Measurements from ENCODE around the gene JPH4.

Gene JPH4

DNA sequence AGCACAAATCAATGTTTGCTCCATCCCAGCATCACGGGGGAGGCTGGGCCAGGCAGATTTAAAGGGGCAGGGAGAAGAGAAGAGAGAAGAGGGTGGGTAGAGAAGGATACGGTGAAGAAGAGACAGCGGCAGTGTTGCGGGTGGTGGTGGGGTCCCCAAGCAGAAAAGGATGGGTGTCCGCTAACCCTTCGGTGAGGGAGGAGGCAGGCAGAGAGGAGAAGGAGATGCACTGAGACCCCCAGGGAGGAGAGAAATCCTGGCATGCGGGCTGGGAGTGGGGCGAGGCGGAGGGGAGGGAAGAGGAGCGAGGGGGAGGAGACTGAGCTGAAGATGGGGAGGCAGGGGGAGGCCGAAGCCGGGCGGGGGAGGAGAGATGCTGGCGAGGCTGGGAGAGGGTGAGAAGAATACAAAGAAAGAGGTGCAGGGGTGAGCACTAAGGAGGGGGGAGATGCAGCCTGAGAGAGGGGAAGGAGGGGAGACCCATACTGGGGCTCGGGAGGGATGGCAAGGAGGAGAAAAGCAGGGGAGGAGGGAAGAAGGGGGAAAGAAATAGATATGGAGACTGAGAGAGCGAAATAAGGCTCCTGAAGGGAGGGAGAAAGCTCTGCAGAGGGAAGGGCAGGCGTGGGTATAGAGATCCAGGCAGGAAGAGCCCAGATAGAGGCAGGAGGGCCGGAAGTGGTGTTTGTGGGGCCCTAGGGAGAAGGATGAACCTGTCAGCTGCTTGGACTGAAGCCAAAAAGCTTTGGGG lies at the start of gene JPH4:
TSS of gene JPH4 (minus strand) at position 231 of the 751 bp plus-strand sequence. CDS start 1,337 bp downstream, outside the sequence.
- H3K27me3 ChIP-seq (ENCODE audit: control insufficient read depth in 1 of 2, insufficient read depth in 2 of 2, low read length in 2 of 2) = peaks cover 9 to 52% of the 10 kb centered on the region in 2 donors
- no peaks in the 10 kb centered on the region for H3K4me1 ChIP-seq (ENCODE audit: insufficient read depth, low read length)
- H3K9ac ChIP-seq (ENCODE audit: low read length) = no peak within 1 kb of the TSS
- no peaks in the 10 kb centered on the region for H3K9me3 ChIP-seq (ENCODE audit: low read length)
- no peak within 1 kb of the TSS for H3K4me3 ChIP-seq (ENCODE audit: low read depth in 1 of 2, low read length in 2 of 2)
- H3K27ac ChIP-seq (ENCODE audit: low read depth, low read length) = no peak within 1 kb of the TSS
- no peaks in the 10 kb centered on the region for H3K36me3 ChIP-seq (ENCODE audit: insufficient read depth, low read length)

DNA sequence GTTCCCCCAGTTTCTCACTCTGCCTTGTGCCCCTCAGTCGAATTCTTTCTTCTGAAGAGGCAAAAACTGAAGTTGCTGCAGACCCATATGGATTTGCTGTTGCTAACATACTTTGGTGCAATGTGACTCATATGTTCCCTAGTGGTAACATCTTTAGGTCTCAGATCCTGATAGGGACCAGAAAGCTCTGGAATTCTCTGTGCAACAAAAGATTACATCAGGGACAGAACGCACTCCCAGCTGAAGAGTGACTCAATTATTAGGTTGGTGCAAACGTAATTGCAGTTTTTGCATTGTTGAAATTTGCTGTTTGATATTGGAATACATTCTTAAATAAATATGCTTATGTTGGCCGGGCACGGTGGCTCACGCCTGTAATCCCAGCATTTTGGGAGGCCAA lies 49.4 kb upstream of the JPH4 start:
- Histone ChIP-seq H3K9ac (ENCODE audit: low read length) (no peak overlapping the region), H3K27me3 (ENCODE audit: control insufficient read depth in 1 of 2, insufficient read depth in 2 of 2, low read length in 2 of 2) (no peaks in the 10 kb centered on the region), H3K4me3 (ENCODE audit: low read depth in 1 of 2, low read length in 2 of 2) (no peak overlapping the region), H3K36me3 (ENCODE audit: insufficient read depth, low read length) (no peaks in the 10 kb centered on the region), H3K27ac (ENCODE audit: low read depth, low read length) (no peak overlapping the region), H3K9me3 (ENCODE audit: low read length) (no peaks in the 10 kb centered on the region), H3K4me1 (ENCODE audit: insufficient read depth, low read length) (peaks cover 13% of the 10 kb centered on the region)

DNA sequence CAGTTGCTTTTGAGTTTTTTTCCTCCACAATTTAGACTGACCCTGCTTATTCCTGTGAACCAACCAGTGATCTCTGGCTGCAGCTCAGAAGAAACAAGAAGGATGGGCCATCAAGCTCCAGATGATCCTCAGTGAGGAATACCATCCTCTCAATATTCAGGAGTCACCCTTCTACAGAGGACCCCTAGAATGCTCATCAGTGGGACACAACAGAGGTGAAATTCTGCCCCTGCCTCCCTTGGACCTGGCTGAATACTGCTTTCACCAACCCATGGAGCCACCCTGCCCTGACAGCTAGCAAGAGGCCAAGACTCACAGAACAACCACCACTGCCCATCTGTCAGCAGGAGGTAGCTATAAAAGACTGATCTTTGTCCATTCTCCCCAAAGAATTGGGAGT lies 48.4 kb upstream of the JPH4 start:
- Histone ChIP-seq H3K4me3 (ENCODE audit: low read depth in 1 of 2, low read length in 2 of 2) (no peak overlapping the region), H3K36me3 (ENCODE audit: insufficient read depth, low read length) (no peaks in the 10 kb centered on the region), H3K9me3 (ENCODE audit: low read length) (no peaks in the 10 kb centered on the region), H3K27ac (ENCODE audit: low read depth, low read length) (no peak overlapping the region), H3K9ac (ENCODE audit: low read length) (no peak overlapping the region), H3K4me1 (ENCODE audit: insufficient read depth, low read length) (peaks cover 6% of the 10 kb centered on the region), H3K27me3 (ENCODE audit: control insufficient read depth in 1 of 2, insufficient read depth in 2 of 2, low read length in 2 of 2) (no peaks in the 10 kb centered on the region)

DNA sequence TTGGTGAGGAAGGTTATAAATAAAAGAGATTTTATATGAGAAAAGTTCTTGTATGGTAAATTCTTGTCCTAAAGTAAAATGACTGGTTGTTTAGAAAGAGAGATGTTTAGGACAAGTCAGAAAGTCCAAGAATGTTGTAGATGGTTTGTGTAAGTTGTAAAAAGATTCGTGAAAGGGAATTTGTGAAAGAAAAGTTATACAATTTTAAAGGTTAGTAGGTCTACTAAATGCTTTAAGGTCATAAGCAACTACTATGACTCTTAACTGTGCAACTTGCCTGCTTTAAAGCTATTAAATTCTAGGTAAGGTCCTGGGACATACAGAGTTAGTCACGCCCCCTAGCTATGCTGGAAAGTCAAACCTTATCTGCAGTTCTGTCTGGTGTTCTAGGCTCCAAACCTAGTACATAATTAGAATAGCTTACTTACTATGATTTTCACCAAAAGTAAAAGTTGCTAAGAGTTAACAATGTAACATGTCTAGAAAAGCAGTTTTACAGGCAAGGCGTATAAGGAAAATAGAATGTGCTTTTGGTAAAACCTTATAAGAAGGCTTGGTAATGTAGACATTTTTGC lies 46.3 kb upstream of the JPH4 start:
- no peak overlapping the region for H3K27ac ChIP-seq (ENCODE audit: low read depth, low read length)
- no peak overlapping the region for H3K4me3 ChIP-seq (ENCODE audit: low read depth in 1 of 2, low read length in 2 of 2)
- H3K9ac ChIP-seq (ENCODE audit: low read length) = no peak overlapping the region
- no peaks in the 10 kb centered on the region for H3K27me3 ChIP-seq (ENCODE audit: control insufficient read depth in 1 of 2, insufficient read depth in 2 of 2, low read length in 2 of 2)
- no peaks in the 10 kb centered on the region for H3K36me3 ChIP-seq (ENCODE audit: insufficient read depth, low read length)
- H3K4me1 ChIP-seq (ENCODE audit: insufficient read depth, low read length) = no peaks in the 10 kb centered on the region
- H3K9me3 ChIP-seq (ENCODE audit: low read length) = no peaks in the 10 kb centered on the region

DNA sequence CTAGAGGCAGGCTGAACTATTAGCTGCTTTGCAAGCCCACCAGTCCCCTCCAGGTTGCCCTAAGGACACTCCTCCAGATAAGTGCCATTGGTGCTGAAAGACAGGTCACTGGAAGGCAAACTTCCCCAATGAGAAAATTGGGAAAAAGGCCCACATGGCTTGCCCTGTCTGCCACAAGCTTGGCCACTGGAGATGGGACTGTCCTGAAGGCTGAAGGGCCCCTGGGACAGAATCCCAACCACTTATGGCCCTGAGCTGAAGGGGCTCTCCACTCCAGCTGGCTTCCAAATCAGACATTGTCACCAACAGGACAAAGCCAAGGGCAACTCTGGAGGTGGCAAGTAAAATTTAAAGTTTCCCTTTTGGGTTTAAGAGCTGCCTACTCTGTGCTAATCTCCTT lies 45.4 kb upstream of the JPH4 start:
- H3K9me3 ChIP-seq (ENCODE audit: low read length) = no peaks in the 10 kb centered on the region
- no peak overlapping the region for H3K27ac ChIP-seq (ENCODE audit: low read depth, low read length)
- no peaks in the 10 kb centered on the region for H3K36me3 ChIP-seq (ENCODE audit: insufficient read depth, low read length)
- H3K4me3 ChIP-seq (ENCODE audit: low read depth in 1 of 2, low read length in 2 of 2) = no peak overlapping the region
- no peaks in the 10 kb centered on the region for H3K27me3 ChIP-seq (ENCODE audit: control insufficient read depth in 1 of 2, insufficient read depth in 2 of 2, low read length in 2 of 2)
- no peak overlapping the region for H3K9ac ChIP-seq (ENCODE audit: low read length)
- H3K4me1 ChIP-seq (ENCODE audit: insufficient read depth, low read length) = no peaks in the 10 kb centered on the region

DNA sequence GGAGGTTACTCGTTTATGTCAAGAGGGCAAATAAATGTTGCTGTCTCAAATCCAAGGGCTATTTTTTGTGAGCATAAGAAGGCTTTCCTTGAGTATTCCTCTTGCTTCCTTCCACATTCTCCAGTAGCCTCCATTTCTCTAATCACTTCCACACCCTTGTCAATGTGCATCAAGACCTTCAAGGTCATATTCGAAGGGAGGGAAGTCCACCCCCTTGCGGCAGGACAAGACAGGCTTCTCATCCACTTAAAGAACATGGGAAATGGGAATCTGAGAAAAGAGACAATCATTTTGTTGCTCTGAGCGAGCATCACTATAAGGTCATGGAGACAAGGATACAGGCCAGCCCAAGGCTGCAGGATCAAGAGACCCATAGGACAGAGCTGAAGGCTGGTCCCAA lies 44.4 kb upstream of the JPH4 start:
- Histone ChIP-seq H3K36me3 (ENCODE audit: insufficient read depth, low read length) (no peaks in the 10 kb centered on the region), H3K4me3 (ENCODE audit: low read depth in 1 of 2, low read length in 2 of 2) (no peak overlapping the region), H3K9me3 (ENCODE audit: low read length) (no peaks in the 10 kb centered on the region), H3K4me1 (ENCODE audit: insufficient read depth, low read length) (no peaks in the 10 kb centered on the region), H3K27ac (ENCODE audit: low read depth, low read length) (no peak overlapping the region), H3K27me3 (ENCODE audit: control insufficient read depth in 1 of 2, insufficient read depth in 2 of 2, low read length in 2 of 2) (no peaks in the 10 kb centered on the region), H3K9ac (ENCODE audit: low read length) (no peak overlapping the region)

DNA sequence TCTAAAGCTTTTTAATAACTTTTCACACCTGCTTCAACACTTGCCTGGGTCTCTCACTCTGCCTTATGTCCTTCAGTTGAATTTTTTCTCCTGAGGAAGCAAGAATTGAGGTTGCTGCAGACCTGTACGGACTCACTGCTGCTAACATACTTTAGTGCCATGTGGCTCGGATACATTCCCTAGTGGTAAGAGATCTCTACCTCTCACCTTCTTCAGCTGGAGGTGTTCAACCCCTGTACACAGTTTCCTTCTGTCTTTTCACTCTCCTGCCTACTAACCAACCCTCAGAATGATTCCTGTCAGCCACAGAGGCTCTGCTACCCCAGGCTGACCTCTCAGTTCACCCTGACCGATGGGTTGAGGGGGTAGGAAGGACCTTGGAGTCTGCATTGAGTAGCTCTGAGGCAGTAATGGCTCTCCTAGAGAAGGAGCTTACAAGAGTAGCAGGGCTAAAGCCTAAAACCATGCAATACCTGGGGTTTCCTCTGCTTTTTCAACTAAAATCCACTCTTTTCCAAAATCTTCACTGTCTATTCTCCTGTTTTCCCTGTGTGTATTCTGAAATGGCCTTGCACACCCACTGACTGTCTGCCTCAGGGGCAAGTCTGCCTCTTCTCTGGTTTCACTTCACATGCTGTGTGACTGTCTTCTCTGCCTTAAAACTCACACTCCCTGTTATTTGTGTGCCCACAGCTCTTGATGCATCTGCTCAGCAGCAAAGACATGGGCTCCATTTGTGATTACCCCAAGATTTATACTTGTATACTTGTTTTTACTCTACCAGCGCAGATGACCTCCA lies 43.5 kb upstream of the JPH4 start:
- H3K4me3 ChIP-seq (ENCODE audit: low read depth in 1 of 2, low read length in 2 of 2) = no peak overlapping the region
- no peaks in the 10 kb centered on the region for H3K4me1 ChIP-seq (ENCODE audit: insufficient read depth, low read length)
- H3K9ac ChIP-seq (ENCODE audit: low read length) = no peak overlapping the region
- H3K36me3 ChIP-seq (ENCODE audit: insufficient read depth, low read length) = no peaks in the 10 kb centered on the region
- no peak overlapping the region for H3K27ac ChIP-seq (ENCODE audit: low read depth, low read length)
- no peaks in the 10 kb centered on the region for H3K27me3 ChIP-seq (ENCODE audit: control insufficient read depth in 1 of 2, insufficient read depth in 2 of 2, low read length in 2 of 2)
- H3K9me3 ChIP-seq (ENCODE audit: low read length) = no peaks in the 10 kb centered on the region

DNA sequence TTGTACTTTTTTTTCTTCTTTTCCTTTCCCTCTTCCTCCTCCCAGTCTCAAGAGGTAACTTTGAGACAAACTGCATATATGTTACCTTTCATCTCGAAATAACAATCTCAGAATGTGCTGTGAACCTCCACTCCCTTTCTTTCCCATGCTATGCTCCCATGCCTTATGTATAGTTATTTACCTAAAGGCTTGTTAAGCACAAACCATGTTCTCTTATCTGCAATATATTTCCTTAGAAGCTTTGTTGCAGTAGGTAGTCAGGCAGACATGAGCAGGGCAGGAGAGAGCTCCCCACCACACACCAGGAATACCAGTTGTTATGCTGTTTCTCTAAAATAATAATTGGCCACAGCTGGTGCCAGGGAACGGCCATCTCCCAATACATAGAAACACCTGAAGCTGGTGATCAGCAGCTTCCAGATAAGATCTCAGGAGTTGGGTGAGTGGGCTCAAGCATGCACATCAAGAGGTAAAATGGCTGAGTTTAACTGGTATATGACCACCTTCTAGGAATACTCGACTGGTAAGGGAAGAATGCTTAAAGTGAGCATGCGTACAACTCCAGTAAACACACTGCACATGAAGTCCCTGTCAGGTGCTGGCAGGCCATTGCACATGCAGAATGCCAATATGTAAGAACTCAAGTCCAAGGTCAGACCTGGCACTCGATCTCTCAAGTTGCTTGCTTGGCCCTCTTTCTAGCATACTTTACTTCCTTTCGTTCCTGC lies 42.8 kb upstream of the JPH4 start:
- no peak overlapping the region for H3K27ac ChIP-seq (ENCODE audit: low read depth, low read length)
- no peaks in the 10 kb centered on the region for H3K4me1 ChIP-seq (ENCODE audit: insufficient read depth, low read length)

DNA sequence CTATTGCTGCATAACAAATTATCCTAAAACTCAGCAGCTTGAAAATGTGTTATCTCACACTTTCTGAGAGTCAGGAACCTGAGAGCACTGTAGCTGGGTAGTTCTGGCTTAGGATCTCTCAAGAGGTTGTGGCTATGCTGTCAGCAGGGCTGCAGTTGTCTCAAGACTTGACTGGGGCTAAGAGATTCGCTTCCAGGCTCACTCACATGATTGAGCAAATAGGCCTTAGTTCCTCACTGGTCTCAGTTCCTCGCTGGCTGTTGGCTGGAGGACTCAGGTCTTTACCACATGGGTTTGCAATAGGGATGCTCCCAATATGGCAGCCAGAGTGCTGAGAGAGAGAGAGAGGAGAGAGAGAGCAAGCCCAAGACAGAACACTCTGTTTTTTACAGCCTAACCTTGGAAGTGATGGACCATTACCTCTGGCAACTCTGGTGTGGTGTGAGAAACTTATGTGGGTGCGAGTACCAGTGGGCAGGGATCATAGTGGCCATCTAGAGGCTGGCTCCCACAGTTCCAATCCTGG lies 41.6 kb upstream of the JPH4 start:
- no peak overlapping the region for H3K4me3 ChIP-seq (ENCODE audit: low read depth in 1 of 2, low read length in 2 of 2)
- H3K27me3 ChIP-seq (ENCODE audit: control insufficient read depth in 1 of 2, insufficient read depth in 2 of 2, low read length in 2 of 2) = no peaks in the 10 kb centered on the region
- H3K27ac ChIP-seq (ENCODE audit: low read depth, low read length) = no peak overlapping the region
- H3K4me1 ChIP-seq (ENCODE audit: insufficient read depth, low read length) = no peaks in the 10 kb centered on the region
- H3K9me3 ChIP-seq (ENCODE audit: low read length) = no peaks in the 10 kb centered on the region
- H3K36me3 ChIP-seq (ENCODE audit: insufficient read depth, low read length) = no peaks in the 10 kb centered on the region
- no peak overlapping the region for H3K9ac ChIP-seq (ENCODE audit: low read length)

More for the DNA sequence above, 42.8 kb upstream of the JPH4 start:
- H3K9ac ChIP-seq (ENCODE audit: low read length) = no peak overlapping the region
- H3K4me3 ChIP-seq (ENCODE audit: low read depth in 1 of 2, low read length in 2 of 2) = no peak overlapping the region
- H3K36me3 ChIP-seq (ENCODE audit: insufficient read depth, low read length) = no peaks in the 10 kb centered on the region
- H3K9me3 ChIP-seq (ENCODE audit: low read length) = no peaks in the 10 kb centered on the region
- no peaks in the 10 kb centered on the region for H3K27me3 ChIP-seq (ENCODE audit: control insufficient read depth in 1 of 2, insufficient read depth in 2 of 2, low read length in 2 of 2)

DNA sequence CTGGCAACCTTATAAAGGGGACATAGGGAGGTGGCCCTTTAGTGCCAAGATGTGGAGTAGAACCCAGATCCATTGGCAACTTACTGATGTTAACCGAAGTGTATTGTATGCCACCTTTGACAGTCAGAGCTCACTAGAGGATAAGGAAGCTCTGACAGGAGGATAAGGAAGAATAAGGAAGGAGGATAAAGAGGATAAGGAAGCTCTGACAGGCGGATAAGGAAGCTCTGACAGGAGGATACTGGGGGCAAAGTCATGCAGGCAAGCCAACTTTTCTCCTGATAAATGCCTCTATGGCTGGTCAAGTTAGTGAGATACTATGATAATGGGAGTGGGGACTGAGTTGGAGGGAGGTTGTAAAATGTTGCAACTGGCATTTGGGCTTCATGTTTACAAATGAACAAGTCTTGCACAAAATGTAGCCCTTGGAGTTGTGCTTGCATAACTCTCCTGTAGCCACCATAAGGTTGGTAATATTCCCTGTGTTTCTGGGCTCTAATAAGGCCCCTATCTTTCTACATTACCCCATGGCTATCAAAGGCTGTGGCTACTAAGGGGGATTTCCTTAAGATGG lies 39.9 kb upstream of the JPH4 start:
- no peak overlapping the region for H3K9ac ChIP-seq (ENCODE audit: low read length)
- H3K36me3 ChIP-seq (ENCODE audit: insufficient read depth, low read length) = no peaks in the 10 kb centered on the region
- H3K4me1 ChIP-seq (ENCODE audit: insufficient read depth, low read length) = no peaks in the 10 kb centered on the region
- H3K9me3 ChIP-seq (ENCODE audit: low read length) = no peaks in the 10 kb centered on the region
- H3K4me3 ChIP-seq (ENCODE audit: low read depth in 1 of 2, low read length in 2 of 2) = no peak overlapping the region
- H3K27me3 ChIP-seq (ENCODE audit: control insufficient read depth in 1 of 2, insufficient read depth in 2 of 2, low read length in 2 of 2) = no peaks in the 10 kb centered on the region
- no peak overlapping the region for H3K27ac ChIP-seq (ENCODE audit: low read depth, low read length)

DNA sequence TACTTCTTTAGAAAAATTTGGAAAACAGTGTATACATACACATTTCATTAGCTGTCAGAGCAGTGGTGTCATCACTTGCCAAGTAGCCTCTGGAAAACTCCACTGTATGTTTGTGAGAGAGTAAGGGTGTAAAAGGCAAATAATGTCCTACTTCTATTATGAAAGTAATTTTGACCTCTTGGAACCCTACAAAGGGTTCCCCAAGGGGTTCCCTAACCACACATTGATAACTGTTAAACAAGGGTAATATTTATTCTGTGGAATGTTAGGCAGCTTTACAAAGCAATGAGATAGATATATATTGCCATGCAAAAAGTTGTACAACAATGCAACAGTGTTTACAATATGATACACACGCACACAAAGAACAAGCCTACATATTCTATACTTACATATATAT lies 38.9 kb upstream of the JPH4 start:
- Histone ChIP-seq H3K9me3 (ENCODE audit: low read length) (no peaks in the 10 kb centered on the region), H3K36me3 (ENCODE audit: insufficient read depth, low read length) (no peaks in the 10 kb centered on the region), H3K4me3 (ENCODE audit: low read depth in 1 of 2, low read length in 2 of 2) (no peak overlapping the region), H3K27ac (ENCODE audit: low read depth, low read length) (no peak overlapping the region), H3K9ac (ENCODE audit: low read length) (no peak overlapping the region), H3K4me1 (ENCODE audit: insufficient read depth, low read length) (no peaks in the 10 kb centered on the region), H3K27me3 (ENCODE audit: control insufficient read depth in 1 of 2, insufficient read depth in 2 of 2, low read length in 2 of 2) (no peaks in the 10 kb centered on the region)
